Erythroblast (primary cell): ENCODE results near the gene ATP7A.

Source experiments
- GATA1 ChIP-seq: IDR thresholded peaks from 2 replicates; pipeline ENCODE4 v1.6.1; 2011; ENCODE audit warnings: low read depth, mild to moderate bottlenecking, control low read depth, low read length, moderate library complexity
- POLR2A ChIP-seq: IDR thresholded peaks from 2 replicates; pipeline ENCODE4 v1.6.1; 2011; ENCODE audit warnings: mild to moderate bottlenecking, low read length

DNA sequence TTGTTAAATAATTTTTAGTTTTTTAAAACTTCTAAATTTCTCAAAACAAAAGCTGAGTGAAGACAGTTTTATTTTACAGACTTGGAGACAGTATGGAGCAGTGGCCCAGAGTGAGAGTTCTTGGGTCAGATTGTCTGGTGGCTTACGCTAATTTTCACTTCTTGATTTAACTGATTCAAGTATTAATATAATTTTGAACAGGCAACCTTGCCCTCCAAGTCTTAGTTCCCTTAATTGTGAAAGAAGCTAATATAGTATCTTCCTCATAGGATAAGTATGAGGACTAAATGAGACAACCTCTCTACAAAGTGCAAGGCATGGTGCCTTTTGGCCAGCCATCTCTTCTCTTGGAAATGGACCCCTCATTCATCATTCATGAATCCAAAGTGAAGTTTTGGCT, 25.4 kb downstream of the ATP7A start:
- TF ChIP-seq POLR2A (no peak), GATA1 (no peak)
